ENCODE measurements around the gene RPL7L1.
A peak's percentile ranks its signal among the peaks of the same experiment; 100 is the strongest.
"Not testable (repeated sequence)": the region's sequence is repeated elsewhere in the genome, so short reads cannot be mapped to it uniquely, and the experiment has no call there.

Gene RPL7L1

DNA sequence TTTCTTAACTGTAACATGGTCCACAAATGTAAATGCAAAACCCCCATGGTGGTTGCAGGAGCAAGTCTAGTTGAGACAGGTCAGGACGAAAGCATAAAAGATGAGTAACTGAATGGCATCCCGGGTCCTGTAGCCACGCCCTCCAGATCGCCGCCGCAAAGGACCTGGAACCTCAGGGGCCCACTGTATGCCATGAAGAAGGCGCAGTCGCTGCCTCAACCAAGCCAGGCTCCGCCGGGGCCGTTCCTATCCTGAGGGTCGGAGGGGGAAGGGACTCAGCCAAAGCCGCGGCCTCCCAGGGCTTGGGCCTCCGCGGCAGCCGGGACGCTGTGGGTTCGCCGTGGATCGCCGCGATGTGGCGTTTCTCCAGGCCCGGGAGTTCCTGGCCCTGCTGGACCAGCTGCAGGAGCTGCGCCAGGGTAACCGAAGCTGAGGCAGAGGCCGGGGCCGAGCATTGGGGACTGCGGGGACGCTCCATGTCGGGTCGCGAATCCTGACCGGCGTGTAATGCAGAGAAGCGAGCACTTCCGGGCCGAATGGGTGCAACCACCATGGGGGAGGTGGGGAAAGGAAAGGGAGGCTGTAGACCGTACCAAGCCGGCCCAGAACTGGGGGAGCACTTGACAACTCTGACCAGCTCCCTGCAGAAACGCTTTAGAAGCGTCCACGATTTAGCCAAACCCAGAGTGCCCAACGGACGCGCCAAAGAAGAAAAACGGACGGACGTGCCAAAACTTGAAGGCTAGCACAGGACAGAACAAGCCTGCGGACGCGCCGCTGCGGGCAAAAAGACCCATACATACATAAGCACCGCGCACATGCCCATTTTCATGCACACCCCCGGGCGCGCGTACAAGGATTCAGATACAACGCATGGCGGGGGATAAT lies 11.1 kb downstream of the RPL7L1 start:
- DNase-seq (ENCODE audit: low read depth in 2 of 3, low spot score in 2 of 3), result peak; percentile 78 to 87 (median 82)

DNA sequence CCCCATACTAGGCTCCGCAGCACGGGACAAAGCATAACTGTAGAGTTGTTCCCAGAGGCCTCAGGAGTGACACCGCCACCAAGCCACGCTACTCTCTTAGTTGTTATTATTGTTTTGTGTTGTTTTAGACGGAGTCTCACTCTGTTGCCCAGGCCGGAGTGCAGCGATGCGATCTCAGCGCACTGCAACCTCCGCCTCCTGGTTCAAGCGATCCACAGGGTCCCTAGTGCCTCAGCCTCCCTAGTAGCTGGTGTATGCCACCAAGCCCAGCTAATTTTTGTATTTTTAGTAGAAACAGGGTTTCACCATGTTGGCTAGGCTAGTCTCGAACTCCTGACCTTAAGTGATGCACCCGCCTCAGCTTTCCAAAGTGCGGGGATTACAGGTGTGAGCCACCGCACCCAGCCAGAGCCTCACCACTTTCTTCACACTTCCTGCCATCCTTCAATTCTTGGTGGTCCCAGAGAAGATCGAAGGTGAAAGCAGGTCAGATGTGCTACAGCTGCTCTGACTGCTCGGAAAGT lies 11.8 kb downstream of the RPL7L1 start:
- no peak for DNase-seq (ENCODE audit: low read depth in 2 of 3, low spot score in 2 of 3)

DNA sequence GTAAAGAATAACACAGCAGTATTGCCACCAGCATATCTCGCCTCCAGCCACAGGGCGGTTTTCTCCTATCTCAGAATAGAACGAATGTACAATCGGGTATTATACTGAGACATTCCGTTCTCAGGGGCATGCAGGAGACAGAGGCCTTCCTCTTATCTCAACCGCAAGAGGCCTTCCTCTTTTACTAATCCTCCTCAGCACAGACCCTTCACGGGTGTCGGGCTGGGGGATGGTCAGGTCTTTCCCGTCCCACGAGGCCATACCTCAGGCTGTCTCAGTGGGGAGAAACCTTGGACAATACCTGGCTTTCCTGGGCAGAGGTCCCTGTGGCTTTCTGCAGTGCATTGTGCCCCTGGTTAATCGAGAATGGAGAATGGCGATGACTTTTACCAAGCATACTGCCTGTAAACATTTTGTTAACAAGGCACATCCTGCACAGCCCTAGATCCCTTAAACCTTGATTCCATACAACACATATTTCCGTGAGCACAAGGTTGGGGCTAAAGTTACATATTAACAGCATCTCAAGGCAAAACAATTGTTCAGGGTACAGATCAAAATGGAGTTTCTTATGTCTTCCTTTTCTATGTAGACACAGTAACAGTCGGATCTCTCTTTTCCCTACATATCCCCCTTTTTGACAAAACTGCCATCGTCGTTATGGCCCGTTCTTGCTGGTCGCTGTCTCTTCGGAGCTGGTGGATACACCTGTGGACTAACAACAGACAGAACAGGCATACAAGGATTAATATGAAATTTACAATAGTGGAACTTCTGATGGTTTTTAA lies 14.8 kb downstream of the RPL7L1 start:
- not testable (repeated sequence) for DNase-seq (ENCODE audit: low read depth in 2 of 3, low spot score in 2 of 3)

DNA sequence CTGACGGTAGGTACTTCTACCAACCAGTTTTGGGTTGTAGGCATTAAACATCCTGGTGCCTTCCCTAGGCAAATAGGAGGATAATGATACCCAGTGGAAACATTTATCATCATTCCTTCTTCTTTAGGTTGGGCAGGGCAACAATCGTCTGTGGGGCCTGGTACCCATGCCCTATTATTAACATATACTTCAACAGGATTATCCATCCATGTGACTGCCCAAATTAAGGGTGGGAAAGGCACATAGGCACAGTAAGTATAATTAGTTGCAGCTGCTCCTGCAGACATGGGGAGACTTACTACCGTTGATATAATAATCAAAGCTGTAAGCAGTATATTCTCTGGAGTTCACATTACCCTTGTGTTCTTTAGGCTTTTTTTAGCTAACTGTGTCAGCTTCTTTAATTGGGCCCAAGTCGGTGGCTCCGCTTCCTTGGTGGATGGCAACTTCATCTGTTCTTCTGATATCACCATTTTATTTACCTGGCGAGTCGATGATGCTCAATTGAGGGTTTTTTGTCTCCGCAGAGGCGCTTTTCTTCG lies 16.8 kb downstream of the RPL7L1 start:
- DNase-seq (ENCODE audit: low read depth in 2 of 3, low spot score in 2 of 3), result no peak

DNA sequence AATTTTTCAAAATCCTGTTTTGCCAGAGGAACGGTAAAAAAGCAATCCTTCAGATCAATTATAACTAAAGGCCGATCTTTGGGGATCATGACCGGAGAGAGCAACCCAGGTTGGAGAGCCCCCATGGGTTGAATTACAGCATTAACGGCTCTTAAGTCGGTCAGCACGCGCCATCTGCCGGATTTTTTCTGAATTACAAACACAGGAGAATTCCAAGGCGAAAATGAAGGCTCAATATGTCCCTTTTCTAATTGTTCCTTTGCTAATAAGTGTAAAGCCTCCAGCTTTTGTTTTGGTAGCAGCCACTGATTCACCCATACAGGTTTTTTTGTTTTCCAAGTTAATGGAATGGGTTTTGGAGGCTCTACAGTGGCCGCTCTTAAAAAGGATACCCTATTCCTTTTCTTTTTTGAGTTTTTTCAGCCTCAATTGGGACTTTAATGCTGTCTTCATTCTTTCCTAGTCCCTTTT lies 19.5 kb downstream of the RPL7L1 start:
- peak in 1 of 3 experiments; percentile 80 for DNase-seq (ENCODE audit: low read depth in 2 of 3, low spot score in 2 of 3)

DNA sequence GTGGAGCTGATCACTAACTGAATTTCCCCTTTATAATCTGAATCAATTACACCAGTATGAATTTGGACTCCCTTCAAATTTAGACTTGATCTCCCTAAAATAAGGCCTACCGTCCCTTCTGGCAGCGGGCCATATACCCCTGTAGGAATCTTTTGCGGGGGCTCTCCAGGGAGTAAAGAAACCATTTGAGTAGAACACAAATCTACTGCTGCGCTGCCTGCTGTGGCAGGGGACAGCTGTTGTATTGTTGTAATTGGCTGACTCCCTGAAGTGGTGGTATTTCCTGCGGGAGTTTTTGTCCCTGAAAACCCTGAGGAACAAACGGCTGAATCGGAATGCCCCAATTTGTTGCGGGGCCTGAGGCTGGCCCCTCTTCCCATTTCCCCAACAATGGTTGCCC lies 20.5 kb downstream of the RPL7L1 start:
- DNase-seq (ENCODE audit: low read depth in 2 of 3, low spot score in 2 of 3), result no peak

DNA sequence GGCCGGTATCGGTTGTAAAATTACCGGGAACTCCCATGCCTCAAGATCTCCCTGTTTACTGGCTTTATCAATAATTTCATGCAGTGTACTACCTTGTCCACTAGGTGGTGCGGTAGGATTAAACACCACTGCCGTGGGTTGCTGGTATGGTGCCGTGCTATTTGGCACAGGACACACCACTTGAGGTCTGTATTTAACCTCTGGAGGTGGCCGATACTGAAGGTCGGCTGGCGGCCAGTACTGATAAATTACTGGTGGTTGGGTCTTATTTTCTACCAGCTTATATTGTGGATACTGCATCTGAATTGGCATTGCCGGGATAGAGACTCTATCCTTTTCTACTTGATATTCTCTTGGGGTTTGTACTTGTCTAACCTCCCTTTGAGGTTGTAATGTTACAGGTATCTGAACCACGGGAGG lies 22.1 kb downstream of the RPL7L1 start:
- DNase-seq (ENCODE audit: low read depth in 2 of 3, low spot score in 2 of 3), result peak; percentile 31 to 50 (median 32)

DNA sequence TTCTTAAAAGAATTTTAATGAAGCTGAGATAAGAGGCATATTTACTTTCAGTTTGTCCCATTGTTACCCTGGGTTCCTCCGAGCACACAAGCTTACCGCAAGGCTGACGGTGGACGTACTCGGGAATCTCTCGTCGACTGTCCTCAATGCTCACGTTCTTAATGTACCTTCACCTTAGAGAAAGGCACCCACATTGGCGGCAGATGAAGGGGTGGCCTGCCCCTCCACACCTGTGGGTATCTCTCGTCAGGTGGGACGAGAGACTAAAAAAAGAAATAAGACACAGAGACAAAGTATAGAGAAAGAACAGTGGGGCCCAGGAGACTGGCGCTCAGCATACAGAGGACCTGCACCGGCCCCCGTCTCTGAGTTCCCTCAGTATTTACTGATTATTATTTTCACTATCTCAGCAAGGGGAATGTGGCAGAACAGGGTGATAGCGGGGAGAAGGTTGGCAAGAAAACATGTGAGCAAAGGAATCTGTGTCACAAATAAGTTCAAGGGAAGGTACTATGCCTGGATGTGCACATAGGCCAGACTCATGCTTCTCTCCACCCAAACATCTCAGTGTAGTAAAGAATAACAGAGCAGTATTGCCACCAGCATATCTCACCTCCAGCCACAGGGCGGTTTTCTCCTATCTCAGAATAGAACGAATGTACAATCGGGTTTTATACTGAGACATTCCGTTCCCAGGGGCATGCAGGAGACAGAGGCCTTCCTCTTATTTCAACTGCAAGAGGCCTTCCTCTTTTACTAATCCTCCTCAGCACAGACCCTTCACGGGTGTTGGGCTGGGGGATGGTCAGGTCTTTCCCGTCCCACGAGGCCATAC lies 23.2 kb downstream of the RPL7L1 start:
- DNase-seq (ENCODE audit: low read depth in 2 of 3, low spot score in 2 of 3), result not testable (repeated sequence)

DNA sequence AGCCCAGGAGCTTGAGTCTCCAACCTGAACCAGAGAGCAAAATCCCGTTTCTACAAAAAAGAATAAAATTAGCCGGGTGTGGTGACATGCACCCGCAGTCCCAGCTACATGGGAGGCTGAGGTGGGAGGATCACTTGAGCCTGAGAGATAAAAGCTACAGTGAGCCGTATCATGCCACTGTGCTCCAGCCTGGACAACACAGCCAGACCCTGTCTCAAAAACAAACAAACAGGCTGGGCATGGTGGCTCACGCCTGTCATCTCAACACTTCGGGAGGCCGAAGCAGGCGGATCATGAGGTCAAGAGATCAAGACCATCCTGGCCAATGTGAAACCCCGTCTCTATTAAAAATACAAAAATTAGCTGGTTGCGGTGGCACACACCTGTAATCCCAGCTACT lies 25.1 kb downstream of the RPL7L1 start:
- DNase-seq (ENCODE audit: low read depth in 2 of 3, low spot score in 2 of 3), result no peak

DNA sequence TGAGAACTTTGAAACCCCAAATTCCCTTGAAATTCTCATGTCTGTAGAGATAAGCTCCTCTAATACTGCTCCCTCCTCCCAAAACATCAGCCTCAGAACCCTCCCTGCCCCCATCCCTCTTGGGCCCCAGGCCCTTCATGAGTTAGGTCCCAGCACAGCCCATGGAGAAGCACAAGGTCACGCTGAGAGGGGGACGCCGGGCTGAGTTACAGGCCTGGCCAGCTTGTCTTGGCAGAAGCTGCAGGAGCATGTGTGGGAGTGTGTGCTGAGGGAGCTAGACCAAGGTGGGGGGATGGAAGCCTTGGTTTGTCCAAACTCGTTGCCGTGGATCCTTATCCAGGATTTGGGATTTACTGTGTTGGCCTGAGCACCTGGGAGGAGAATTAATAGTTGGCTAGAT lies 27.9 kb downstream of the RPL7L1 start:
- no peak for DNase-seq (ENCODE audit: low read depth in 2 of 3, low spot score in 2 of 3)

DNA sequence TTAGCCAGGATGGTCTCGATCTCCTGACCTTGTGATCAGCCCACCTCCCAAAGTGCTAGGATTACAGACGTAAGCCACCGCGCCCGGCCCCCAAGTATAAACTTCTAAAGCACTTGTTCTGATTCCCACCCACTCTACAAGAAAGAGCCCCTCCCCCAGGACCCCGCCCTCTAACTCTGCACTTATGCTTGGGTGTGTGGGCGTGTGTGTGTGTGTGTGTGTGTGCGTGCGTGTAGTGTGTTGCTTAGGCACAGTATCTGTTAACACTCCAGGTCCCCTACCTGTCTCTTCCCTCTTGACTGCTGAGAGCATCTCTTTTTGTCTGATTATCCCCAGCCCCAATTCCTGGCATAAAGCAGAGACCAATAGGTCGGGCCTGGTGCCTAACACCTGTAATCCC lies 30.4 kb downstream of the RPL7L1 start:
- DNase-seq (ENCODE audit: low read depth in 2 of 3, low spot score in 2 of 3), result no peak

DNA sequence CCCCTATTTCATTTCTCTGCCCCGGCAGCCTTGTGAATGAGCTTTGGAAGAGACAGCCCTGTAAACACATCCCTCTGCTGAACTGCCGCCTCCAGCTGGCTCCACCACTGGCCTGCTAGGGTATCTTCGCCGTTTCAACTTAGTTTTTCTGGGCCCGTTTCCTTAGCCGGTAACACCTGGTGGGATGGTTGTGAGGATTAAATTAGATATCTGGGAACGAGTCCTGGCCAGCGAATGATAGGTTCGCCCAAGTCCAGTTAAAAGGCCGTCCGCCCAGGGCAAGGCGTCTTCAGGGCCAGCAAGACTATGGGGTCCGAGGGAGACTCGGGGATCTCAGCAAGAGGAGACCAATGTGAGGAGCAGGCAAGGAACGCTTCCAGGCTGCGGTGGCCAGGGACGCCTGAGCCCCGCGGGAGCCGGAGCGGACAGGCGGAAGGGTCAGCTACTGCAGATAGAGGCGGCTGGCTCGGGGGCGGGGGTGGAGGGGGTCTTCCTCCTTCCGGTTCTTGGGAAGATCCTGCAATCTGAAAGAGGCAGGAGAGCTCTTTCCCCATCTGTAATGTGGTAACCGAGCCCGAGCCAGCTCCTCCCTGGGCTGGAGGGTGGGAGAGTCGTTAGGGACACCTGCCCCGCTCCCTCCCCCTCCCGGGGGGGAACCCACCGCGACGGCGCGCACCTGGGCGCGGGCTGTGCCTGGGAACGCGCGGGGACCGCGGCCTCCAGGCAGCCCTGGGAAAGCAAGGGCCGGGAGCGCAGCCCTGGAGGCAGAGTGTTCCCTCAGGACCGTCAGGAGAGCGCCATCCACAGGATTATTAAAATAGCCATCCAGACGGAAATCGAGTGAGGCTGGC lies 32.0 kb downstream of the RPL7L1 start:
- no peak for DNase-seq (ENCODE audit: low read depth in 2 of 3, low spot score in 2 of 3)

DNA sequence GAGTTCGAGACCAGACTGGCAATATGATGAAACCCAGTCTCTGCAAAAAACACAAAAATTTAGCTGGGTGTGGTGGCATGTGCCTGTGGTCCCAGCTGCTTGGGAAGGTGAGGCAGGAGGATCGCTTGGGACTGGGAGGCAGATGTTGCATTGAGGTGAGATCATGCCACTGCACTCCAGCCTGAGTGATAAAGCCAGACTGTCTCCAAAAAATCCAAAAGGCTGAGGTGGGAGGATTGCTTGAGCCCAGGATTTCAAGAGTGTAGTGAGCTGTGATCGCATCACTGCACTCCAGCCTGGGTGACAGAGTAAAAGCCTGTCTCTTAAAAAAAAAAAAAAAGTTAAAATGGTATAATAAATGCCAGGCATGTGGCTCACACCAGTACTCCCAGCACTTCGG lies 35.1 kb downstream of the RPL7L1 start:
- DNase-seq (ENCODE audit: low read depth in 2 of 3, low spot score in 2 of 3), result no peak

DNA sequence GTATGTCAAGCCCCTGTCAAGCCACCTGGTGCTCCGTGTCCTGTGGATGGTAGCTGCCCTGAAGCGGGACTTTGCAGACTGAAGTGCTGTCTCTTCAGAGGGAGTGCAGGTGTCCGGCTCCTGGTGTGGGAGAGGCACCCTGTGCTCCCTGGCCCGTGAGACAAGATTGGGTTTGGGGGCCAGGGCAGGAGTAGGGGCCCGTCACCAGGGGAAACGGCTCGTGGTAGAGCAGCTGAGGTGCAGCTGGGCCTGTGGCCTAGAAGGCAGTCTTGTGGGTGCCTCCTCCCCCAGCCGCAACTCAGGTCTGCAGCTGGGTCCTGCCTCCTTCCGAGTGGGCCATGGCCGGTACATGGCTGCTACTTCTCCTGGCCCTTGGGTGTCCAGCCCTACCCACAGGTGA lies 36.3 kb downstream of the RPL7L1 start, which contains the start of gene PTCRA:
Gene PTCRA (plus strand): TSS at position 322 of the 400 bp plus-strand sequence. CDS start 17 bp downstream, at position 339.
- DNase-seq (ENCODE audit: low read depth in 2 of 3, low spot score in 2 of 3), result no peak

DNA sequence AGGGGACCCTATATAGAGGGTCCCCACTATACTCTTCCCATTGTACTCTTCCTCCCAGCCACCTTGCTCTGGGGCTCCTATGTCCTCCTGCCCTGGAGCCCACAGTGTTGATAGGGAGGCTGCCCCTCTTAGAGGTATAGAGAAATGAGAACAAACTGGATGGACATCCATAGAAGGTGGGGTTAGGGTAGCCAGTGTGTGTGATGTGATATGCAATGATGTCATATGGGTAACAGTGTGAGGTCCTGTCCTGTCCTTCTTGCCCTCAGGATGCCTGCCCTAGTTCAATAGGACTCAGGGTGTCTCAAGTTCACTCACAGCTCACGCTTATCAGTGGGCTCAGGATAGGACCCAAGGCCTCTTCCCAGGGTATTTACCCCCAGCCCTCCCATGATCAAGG lies 36.9 kb downstream of the RPL7L1 start:
- DNase-seq (ENCODE audit: low read depth in 2 of 3, low spot score in 2 of 3), result no peak

DNA sequence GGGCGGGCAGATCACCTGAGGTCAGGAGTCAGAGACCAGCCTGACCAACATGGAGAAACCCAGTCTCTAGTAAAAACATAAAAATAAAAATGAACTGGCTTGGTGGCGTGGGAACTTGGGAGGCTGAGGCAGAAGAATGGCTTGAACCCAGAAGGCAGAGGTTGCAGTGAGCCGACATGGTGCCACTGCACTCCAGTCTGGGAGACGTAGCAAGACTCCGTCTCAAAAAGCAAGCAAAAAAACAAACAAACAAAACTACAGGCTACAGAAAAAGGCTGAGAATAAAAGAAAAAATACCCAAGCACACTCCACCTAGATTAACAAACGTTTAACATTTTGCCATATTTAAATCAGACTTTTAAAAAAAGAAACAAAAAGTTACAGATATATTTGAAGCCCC lies 42.4 kb downstream of the RPL7L1 start:
- no peak for DNase-seq (ENCODE audit: low read depth in 2 of 3, low spot score in 2 of 3)

DNA sequence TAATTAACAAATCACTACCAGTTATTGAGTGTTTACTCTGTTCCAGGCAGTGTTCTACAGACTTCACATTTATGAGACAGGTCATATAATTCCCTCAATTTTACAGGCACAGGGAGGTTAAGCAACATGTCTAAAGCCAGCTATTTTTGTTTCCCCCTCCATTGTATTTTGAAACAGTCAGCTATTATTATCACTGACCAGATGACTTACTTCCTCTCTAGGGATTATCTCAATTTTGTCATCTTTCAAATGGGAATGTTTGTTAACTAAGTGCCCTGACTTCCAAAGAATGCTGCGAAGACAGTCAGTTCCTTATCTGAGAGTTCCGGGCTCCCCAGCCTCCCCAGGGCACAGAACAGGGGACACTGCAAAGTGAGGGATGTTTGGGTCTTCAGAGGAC lies 44.2 kb downstream of the RPL7L1 start:
- DNase-seq (ENCODE audit: low read depth in 2 of 3, low spot score in 2 of 3), result no peak

DNA sequence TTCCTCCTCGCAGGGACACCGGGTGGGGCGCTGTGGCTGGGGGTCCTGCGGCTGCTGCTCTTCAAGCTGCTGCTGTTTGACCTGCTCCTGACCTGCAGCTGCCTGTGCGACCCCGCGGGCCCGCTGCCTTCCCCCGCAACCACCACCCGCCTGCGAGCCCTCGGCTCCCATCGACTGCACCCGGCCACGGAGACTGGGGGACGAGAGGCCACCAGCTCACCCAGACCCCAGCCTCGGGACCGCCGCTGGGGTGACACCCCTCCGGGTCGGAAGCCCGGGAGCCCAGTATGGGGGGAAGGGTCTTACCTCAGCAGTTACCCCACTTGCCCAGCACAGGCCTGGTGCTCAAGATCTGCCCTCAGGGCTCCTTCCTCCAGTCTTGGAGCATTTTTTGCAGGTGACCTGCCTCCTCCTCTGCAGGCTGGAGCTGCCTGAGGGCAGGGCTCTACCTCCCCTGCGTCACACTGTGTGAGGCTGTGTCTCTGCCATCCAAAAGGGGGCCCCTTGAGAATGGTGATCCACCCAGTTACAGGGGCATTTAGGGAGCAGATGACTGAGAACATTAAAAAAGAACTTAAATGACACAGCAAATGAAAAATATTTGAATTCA lies 45.9 kb downstream of the RPL7L1 start:
- no peak for DNase-seq (ENCODE audit: low read depth in 2 of 3, low spot score in 2 of 3)
